HL-60/S4 treated with retinoic acid at 250 ng/mL for 4 days and 3 days (cell line): ENCODE data around the gene ZBTB20.

Source experiments
- in situ Hi-C: fragments of 300-500 bp; cut with MboI; formaldehyde crosslinking; loops from 2 replicates; pipeline ENCODE4 v1.7.0; 2022; ENCODE audit warnings: low sequenced_read_pairs

ZBTB20 gene

DNA sequence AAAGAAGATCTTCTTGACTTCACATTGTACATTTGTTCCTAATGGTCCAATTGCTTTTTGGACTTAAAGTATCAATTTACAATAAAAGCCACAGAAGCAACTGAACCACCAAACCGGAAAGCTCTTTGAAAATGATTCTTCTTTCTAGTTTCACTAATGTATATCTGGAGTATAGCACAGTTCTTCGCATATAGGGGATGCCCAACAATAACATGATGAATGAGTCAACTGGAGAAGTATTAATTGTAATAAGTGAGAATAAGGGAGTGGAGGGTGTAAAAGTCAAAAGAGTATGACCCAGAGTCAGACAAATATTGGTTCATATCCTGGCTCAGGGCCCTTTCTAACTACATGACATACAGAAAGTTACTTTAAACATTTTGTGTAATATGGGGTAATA lies 425.2 kb downstream of the ZBTB20 start:
- in situ Hi-C loops = no loop called here

DNA sequence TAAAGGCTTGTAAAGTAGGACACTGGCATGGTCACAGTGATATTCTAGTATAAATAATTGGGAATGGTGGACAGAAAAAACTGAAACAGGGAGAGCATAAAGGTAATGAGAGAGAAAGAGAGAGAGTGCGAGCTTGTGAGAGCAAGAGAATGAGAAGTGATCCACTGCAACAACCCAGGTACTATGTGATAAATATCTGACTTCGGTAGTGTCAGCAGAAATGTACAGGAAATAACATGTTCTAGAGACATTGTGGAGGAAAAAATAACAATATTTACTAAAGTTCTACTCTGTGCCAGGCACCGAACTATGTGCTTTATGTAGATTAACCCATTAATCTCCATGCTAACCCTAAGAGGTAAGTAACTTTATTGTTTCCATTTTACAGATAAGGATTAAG lies 425.9 kb downstream of the ZBTB20 start:
- in situ Hi-C loops = no loop called here

DNA sequence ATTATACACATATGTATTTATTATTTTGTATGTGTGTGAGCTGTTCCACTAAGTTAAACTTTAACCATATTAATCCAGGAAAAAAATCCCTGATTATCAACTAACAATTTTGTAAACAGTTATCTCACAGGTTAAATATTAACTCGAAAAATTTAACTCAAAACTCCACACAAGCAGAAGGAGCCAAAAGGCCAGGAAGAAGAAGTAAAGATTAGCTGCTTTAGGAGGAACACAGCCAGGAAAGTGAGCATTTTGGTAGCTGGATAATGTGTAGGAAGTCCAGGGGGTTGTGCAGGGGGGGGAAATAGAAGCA lies 428.2 kb downstream of the ZBTB20 start:
- in situ Hi-C loops = no loop called here

DNA sequence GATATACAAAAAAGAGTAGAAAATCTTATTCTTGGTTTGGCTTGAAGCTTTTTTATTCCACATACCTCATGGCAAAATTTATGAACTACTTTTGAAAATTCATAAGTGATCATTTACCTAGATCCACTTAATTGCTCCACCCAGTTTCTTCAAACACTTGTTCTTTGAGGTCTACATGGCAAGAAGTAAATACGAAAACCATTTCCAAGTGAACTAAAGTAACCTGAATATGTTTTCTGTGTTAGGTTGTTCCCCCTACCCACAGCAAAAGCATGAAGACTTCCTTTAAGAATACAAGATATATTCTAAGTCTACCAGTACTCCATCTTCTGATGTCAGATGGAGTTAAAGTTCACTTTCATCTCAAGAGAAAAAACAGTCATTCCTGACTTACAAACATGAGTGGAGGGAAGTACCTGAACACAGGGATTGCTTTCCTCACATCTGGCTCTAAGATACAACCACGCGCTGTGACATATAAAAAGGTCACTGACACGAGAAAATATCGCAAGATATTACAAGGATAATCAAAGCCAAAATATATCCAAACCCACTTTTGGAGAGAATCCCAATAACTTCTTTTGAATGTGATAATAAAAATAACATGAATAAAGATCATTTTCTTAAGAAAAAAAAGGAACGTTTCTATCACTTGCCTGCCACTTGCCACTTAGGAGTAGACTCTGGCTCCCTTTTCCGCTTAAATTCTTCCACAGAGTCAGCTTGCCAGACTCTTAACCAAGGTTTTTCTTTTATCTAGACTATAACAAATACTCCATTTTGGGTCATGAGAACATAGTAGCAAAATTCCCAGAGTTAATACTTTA lies 428.8 kb downstream of the ZBTB20 start:
- in situ Hi-C loops = no loop called here

DNA sequence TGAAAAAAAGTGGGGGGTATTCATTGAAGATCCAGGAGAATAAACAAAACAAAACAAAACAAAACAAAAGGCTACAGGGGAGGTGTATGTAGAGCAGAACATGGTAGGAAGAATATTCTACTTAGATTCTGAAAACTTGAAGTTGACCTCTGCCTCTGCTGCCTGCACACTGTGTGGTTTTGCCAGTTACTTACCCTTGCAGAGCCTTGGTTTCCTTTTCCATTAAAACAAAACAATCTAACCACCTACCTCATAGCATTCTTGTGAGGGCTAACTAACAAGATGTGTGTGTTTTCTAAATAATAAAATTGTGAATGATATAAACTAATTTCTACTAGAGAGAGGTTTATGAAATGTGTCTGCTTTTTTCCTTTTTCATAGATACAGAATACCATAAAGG lies 430.2 kb downstream of the ZBTB20 start:
- in situ Hi-C loops = no loop called here

DNA sequence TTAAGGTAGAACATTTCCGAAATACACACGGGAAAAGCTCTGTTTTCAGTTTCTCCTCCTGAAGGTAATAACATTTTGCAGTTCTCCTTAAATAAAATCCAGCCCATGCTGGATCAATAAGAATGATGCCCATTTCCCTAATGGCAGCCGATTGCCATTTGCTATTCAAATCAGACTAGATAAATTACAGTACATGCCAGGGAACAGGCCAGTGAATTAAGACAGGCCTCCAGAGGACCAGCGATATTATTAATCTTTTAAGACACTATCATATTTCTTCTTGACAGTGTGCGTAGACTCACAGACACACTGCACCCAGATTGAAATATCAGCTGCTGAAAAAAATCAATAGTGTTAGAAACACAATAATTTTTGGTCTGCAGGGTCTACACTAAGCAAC lies 431.0 kb downstream of the ZBTB20 start:
- in situ Hi-C loops = no loop called here

DNA sequence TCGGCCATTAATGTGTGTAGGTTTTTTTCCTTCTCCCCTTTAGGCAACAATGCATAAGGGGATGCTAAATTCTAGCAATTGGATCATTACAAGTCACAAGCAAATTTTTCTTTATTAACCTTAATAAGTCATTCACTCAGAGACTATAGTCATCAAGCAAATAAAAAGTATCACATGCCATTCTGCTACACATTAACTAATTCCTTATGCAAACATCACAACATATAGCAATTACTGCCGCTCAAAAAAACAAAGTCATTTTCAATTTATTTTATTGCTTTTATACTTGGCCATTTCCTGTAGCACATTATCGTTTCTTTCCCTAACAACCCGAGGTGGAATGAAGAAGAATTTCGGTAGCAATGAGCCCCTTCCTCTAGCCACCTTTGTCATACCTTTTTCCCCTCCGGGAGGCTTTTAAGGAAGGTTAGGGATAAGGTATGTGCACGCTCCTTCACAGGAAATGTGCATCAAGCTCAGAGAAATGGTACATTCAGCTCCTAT lies 432.1 kb downstream of the ZBTB20 start:
- in situ Hi-C loops = no loop called here

DNA sequence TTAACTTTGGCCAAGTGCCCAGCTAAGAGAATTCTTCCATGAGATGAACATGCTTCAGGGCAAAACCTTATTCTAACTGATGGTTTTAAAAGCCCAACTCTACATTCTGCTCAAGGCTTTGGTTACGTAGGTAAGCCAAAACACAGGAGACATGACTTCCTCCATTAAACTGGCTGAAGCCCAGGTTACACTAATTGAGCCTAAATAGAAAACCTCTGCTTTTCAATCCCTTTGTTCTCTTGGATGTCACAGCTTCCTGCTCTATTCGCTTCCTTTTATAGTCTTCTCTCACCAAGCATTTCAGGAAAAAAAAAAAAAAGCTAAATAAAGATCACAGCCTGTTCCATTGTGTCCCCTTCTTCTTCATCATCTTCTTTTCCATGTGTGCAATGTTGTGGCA lies 432.9 kb downstream of the ZBTB20 start:
- in situ Hi-C loops = no loop called here

DNA sequence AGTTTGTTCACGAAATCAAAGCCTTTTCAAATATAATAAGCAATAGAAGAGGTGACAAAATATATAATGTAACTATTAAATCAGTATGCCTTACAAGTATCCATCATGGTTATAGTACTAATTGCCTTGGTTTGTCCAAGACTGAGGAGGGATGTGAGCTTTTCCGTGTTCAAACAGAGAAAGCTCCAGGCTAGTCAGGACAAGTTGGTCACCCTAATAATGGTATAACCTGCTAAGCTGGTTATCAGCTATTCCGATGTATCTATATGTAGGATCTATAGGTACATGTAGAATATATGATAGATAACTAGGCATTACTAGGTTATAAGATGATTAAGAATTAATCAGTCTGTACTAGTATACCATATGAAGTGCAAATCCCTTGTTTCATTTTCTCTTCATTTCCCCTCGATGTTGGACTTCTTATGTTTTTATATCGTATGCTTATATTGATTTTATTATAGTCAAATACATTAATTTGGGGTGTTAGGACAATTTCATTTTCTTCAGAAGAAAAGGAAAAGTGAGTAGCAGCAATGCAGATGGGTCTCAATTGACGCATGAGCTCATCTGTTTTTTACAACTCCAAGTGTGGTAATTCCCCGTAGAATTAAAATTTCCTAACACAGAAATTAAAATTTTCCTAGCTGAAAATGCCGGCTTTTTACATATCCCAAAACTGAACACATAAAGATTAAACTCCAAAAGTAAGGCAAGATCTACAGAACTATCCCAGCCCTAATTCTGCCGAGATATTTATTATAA lies 434.2 kb downstream of the ZBTB20 start:
- in situ Hi-C loops = no loop called here

DNA sequence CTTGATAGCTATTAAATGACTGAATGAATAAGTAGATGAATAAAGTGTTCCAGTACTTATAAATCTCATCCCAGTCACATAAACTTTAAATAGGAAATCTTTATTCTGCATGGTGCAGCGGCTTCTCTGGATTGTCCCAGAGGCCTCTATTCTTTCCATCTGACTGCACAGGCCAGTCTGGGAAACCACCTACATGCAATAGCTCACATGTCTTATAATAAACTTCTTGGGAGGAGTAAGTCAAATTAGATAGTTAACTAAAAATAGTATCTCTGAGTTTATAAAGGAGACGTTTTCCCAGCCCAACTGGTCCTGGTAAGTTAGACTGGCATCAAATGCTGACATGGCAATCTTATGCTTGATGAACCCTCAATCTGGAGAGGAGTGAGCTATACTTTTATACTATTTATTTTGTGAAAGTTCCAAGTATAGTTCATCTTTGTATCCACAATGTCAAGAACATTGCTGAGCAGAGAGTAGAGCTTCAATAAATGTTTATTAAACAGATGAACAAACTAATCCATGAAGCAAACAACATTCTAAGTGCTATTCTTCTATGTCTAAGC lies 435.7 kb downstream of the ZBTB20 start:
- in situ Hi-C loops = no loop called here

DNA sequence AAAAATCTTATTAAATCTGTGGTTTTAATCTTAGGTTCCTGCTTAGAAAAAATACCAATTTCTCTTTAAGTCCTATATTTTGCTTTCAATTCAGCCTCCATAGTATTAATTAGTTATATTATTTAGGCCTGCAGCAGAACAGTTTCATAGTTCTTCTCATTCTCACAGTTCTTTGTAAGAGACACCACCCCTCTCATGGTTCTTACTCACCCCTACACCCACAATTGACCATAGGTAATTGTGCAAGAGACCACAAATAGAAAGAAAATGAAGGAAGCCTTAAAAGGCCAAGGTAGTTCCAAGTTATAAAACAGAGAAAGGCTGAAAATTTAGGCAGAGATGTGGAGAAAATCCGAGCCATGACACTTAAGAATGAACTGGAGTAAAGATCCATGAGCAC lies 438.0 kb downstream of the ZBTB20 start:
- in situ Hi-C loops = no loop called here

DNA sequence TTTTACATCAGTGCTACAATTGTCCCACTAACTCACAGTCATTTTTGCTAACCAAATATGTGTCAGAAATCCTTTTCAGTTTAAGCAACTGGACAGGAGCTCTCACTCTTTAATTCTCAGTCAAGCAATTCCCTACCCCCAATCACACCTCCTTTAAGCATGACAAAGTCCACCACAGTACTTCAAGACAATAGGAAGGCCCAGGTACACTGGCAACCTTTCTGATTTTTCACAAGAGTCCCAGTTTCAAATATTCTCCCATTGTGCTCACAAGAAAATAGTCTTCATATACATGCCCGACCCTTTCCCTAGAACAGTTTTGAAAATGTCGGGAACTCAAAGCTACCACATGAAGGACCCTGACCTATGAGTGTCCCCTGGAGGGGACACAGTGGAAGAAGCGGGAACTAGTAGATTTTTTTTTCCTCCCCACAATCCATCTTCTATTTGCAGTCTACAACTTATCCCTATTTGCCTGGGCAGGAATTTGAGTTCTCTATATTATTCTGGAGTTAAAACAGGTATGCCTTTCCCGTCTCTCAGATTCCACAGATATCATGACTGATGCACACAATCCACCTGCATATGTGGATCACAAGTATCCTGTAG lies 439.7 kb downstream of the ZBTB20 start:
- in situ Hi-C loops = no loop called here

DNA sequence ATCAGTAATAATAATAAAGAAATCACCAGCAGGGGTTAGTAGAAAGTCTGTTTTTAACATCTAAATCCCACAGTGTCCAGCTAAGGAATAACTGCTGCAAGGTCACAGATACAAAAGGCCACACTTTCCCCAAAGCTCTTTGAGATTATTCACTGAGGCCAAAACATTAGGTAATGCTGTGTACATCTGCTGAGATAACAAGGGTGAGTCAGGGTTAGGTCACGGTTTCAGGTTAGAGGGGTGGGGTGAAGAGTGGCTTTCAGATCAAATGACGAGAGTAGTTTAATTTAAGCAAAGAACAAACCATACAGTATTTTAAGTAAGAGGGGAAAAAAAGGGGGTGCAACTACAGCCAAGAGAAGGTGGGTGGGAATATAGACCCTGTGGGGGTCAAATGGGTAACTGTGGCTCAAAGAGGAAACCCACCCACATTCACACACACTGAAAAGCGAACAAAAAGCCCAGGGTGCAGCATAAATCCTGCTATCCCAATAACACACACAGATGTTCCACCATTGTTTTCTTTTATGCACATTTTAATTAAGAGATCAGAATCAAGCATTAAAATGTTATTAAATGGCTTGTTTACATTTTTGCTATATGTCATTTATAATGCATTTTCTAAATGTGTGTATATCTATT lies 440.4 kb downstream of the ZBTB20 start:
- in situ Hi-C loops = no loop called here

DNA sequence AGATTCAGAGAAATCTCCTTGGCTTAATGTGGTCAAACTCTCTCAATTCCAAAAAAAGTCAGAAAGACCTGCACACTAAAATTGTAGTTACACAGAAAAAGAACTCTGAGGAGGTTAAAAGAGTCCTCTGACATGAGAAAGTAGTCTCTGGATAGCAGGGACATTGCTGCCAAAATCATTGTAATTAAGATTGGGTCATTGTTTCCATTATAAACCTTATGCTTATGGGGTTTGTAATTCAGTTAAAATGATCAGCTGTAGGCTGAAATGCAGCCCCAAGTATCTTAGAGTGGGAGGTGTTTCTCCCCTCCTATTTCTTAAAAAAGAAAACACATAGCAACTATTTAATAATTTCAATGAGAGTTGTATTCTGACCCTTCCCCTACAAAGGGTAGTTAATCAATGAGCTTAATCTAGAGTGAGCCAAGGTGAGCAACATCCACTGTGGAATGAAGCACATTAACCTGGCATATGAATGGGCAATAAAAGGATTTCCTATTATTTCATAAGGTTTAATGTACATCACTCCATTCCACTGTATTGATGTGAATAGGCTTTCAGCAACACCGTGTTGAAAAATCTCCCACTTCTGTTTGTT lies 446.4 kb downstream of the ZBTB20 start:
- in situ Hi-C loops = no loop called here

DNA sequence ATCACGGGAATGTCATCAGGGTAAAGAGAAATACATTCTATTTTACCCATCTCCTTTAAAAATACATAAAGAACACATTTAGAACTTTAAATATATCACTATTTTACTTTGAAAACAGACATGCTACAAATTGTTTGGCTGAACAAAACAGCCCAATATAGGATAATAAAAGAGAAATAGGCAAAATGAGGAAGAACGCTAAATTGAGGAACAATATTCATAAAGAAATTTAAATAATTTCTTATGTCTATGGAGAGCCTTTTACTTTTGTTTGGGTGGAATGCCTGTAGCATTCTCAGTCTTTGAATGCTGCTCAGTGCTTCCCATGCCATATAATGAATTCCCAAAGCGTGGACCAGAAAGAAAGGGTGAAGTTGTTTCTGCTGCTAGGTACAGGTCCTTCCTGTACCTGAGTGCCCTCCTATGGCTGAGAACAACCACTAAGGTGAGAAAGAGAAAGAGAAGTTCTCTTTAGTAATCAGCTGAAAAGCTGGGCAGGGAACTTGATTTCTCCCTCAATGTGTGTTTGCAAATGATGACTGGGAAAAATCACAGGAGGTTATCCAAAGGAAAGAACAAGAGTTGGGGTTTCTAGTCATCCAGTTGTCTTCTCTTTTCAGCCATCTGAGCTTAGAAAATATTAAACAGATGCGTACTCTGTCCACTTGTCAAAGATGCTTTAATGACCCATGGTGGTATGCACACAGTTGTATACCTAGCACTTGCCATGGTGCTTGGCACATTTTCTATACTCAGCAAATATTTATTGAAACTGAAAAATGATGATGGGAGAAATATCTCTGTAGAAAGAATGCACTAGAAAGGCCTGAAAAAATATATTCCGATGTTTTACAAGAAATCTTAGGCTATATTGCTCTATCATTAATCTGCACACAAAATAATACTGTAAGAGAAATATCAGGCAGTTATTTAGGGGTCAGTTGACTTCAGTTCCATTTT lies 448.7 kb downstream of the ZBTB20 start:
- in situ Hi-C loops = no loop called here

DNA sequence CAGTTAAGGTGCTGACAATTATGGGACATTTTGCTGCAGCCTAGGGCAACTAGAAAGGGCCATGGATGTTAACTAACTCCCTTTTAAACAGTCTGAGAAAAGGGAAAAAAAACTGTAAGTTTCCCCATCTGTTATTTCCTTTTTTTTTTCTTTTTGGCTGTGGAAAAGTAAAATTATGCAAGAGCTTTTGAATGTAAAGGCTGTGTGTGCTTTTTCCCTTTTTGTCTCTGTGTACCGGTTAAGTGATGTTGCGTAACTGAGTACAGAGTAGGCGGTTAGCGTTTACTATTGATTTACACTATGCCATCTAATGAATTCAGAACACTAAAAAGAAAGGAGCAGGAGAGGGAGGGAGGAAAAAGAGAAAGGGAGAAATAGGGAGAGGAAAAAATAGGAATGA lies 449.7 kb downstream of the ZBTB20 start:
- in situ Hi-C loops = no loop called here

DNA sequence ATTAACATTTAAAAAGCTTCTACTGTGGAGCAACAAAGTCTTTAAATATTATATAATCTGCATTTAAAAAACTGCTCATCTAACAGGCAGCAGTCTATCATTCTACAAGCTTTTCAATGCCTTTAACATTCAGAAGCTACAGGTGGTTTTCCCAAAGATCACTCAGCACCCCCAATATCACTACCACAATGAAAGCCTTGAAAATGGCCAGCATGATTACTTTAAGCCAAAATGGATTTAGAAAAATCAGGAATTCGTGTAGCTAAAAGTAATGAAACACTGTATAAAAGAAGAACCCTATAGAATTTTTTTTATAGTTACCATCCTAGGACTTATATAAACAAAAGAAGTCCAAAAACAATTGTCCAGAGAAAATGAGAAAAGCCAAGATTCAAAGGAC lies 452.8 kb downstream of the ZBTB20 start:
- in situ Hi-C loops = no loop called here

DNA sequence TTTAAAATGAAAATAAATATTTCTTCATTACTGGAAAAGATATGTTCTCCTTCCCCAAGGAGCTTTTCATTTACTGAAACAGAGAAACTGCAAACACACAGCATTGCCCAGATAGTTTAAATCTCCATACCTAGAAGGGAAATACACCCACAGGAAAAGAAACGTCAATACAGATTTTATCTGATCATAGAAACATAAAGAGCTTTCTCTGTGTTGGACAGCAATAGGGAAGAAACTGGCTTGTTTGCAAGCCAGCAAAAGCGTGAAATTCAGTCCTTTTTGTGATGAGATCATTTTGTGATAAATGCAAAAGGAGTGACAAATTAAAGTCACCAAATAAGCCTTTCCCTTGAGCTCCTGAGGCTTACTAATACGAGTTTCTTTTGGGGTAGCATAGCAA lies 455.2 kb downstream of the ZBTB20 start:
- in situ Hi-C loops = no loop called here

DNA sequence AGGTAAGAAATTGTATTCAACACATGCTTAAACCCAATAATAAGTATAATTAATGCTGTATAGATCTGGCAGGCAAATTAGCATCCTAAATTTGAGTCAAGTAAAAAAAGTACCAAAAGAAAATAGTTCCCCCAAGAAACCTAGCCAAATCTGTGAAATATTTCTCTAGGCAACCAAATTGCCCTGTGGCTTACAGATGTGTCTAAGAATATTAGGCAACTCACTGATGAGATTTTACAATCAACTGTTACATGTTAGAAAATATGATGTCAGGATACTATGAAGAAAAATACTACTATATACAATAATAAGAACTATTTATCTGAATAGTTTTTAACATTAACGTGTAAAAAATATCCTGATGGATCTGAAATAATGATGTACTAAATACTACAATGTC lies 456.2 kb downstream of the ZBTB20 start:
- in situ Hi-C loops = no loop called here

DNA sequence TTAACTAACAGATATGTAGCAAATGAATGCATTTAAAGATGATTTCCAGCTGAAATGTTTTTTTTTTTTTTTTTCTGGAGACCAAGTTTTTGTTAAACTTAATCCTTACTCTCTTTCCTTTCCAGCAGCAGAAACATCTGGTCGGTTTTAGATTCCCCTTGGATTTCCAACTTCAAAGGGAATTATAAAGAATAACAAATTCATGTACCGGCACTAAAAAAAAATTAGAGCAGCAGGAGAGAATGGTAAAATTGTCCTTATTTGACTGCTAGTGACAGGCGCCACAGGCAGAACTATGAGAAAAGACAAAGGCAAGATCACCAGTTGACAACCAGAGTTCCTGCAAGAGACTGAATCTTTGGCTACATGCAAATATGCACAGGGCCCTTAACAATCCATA lies 459.9 kb downstream of the ZBTB20 start:
- in situ Hi-C loops = no loop called here
